ENCODE results near the gene IGSF21. TPM values are rescaled to one million over a fixed set of nuclear protein-coding genes. Genes with fewer than 3 reads are reported as not detected.

Gene IGSF21
- total and polyA plus RNA-seq, 2 of the 8 experiments (the other 6 are each of a cell fraction or from before 2014, with no cell fraction given): 22.5 to 28.5 TPM

GRCh38 chr1:18079941-18080735 lies 27.5 kb upstream of the IGSF21 start (continued):
- TF ChIP-seq SIN3A (conservative IDR thresholded peaks at IDR 0.05 in 1 of 2, IDR thresholded peaks at IDR 0.05 in 1 of 2; ENCODE audit: low read depth in 1 of 2, low read length in 2 of 2): no peak
